ENCODE data around the gene FBXW4.

FBXW4 gene

GRCh38 chr10:101577121-101577871 is 117.7 kb downstream of the FBXW4 start:
- DNase-seq = no peak

- DNase-seq = no peak
Observed at GRCh38 chr10:101576211-101576863, 118.6 kb downstream of the FBXW4 start.

DNA sequence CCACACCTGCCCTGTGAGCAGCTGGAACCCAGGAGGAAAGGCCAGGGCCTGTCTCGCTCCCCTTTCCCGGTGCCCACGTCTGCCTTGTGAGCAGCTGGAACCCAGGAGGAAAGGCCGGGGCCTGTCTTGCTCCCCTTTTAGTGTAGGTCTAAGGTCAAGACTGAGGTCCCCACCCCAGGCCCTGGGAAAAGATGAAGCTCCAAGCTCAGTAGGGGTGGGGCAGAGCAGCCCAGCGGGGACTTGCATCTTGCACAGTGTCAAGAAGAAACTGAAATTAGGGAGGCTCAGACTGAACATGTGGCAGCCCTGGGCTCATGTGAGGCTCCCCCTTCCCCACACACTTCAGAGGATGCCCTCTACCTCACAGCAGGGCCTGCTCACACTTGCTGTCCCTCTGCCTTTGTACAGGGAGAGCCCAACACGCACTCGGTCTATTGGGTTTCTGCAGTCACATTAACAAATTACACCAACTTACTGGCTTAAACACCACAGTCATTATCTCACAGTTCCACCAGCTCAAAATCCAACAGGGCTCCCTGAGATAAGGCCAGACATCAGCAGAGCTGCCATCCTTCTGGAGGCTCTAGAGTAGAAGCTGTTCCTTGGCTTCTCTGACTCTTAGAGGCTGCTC is 119.3 kb downstream of the FBXW4 start:
- DNase-seq = no peak

DNA sequence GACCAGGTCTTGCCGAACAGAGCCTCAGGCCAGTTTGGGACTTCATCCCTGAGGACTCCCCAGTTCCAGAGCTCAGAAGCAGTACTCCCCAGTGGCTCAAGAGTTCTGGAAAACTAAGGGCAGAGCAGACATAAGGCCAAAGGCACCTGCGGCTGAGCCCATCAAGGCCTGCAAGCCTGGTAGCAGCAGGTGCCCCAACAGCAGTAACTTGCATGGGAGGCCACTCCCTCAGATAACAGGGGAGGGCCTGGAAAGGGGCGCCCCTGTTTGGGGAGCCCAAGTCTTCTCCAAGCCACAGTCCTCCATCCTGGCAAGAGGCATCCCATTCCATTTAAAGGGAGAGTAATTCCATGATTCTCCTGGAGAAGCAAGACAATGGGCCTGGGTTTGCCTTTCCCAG is 119.9 kb downstream of the FBXW4 start:
- no peak for DNase-seq

GRCh38 chr10:101573885-101574753 is 120.9 kb downstream of the FBXW4 start:
- DNase-seq = no peak

- no peak for DNase-seq
Observed at GRCh38 chr10:101572785-101573184, 122.2 kb downstream of the FBXW4 start.

GRCh38 chr10:101572126-101572525 is 122.8 kb downstream of the FBXW4 start:
- DNase-seq = no peak

GRCh38 chr10:101571271-101571925 is 123.6 kb downstream of the FBXW4 start:
- no peak for DNase-seq

DNA sequence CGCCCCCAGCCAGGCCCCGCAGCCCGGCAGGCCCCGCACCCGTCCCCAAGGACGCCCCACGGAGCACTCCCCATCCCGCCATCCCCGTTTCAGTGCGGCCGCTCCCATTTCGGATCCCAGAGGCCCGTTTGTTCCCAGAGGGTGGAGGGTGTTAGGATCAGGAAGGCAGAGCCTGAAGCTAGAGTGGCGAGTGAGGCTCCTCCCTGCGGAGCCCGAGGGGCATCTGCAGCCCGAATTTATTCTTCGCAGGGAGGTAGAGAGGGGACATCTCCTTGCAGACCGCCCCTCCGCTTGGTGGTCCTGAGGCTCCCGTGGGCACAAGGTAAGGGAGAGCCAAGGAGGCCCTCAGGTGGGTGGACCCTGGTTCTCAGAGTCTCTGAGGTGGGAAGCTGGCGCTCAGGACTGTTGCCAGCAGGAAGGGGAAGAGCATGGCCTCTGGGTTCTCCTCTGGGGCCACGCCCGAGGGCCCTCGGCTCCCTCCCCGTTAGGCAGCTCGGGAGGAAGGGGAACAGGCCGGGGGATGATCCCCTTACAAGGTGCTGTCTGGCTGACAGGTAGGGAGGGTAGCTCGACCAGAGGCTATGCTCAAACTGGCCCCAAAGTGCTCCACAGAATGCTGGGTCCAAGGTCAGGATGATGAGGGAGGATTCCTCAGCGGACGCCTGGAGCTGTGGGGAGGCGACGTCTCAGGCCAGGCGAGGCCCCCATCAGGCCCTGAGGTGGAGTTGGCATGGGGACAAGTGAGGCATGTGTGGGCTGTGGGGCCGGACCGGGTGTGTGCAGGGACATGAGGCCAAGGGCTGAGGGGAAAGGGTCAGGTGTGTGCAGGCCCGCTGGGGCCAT is 124.3 kb downstream of the FBXW4 start:
- no peak for DNase-seq

DNA sequence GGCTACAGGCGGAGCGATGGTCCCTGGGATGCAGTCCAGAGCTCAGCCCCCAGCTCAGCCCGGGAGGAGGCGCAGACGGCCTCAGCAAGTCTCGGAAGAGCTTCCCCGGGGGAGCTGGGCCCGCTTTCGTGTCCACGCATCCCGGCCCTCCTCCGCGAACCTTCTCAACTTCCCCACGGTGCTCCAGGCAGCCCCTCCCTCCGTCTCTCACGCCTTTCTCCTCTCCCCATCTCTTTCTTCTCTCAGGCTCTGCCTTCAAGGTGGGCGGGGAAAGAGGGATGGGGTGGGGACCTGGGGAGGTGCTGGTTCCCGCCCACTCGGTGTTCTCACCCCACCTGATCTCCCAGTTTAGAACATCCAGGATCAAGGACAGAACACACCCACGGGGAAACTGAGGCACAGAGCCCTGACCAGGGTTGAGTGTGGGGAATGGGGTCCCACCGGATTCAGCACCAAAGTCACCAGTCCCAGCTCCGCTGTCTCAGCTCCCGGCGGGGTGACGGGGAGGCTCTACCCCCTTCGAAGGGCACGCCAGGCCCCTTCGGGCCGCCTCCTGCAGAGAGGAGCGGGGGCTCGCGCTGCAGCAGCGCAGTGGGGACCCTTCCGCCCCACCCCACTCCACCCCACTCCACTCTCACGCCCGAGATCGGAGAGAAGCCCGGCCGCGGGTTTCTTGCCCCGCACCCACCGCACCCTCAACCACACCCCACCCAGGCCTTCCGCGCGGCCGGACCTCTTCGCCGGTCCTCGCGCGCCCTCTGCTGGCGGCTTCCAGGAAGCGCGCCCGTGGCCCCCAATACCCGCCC is 125.1 kb downstream of the FBXW4 start:
- no peak for DNase-seq

GRCh38 chr10:101569323-101569621 is 125.7 kb downstream of the FBXW4 start:
- no peak for DNase-seq

DNA sequence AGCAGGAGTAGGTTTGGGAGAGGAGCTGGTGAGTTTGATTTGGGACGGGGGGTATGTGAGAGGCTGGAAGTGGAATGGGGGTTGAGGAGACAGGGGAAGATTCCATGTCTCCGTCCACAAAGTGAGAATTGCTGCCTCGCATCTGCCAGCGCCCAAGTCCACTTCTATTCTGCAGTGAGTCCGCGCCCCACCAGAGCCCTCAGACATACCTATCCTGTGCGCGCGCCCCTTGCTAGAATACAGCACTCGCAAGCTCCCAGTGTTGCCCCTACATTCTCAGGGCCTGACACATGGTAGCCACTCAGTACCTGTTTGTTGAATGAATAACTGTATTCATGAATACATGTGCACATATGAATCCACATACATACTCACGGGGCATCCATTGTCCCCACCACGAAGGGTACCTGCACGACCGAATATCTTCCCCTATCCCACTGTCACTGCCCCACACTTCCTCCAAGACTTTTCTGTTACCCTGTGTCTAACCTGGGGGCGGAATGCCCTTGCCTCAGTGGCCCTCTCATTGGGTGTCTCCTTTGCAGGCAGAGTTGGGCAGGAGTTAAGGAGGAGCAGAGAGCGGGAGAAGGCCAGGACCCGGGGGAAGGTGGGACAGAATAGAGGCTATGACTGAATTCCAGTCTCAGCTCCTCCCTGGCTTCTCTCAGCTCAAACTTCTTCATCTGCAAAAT is 126.8 kb downstream of the FBXW4 start:
- no peak for DNase-seq

GRCh38 chr10:101567165-101568006 is 127.6 kb downstream of the FBXW4 start:
- no peak for DNase-seq

GRCh38 chr10:101566333-101567164 is 128.4 kb downstream of the FBXW4 start:
- no peak for DNase-seq

- DNase-seq = no peak
Observed at GRCh38 chr10:101565936-101566332, 129.0 kb downstream of the FBXW4 start.

DNA sequence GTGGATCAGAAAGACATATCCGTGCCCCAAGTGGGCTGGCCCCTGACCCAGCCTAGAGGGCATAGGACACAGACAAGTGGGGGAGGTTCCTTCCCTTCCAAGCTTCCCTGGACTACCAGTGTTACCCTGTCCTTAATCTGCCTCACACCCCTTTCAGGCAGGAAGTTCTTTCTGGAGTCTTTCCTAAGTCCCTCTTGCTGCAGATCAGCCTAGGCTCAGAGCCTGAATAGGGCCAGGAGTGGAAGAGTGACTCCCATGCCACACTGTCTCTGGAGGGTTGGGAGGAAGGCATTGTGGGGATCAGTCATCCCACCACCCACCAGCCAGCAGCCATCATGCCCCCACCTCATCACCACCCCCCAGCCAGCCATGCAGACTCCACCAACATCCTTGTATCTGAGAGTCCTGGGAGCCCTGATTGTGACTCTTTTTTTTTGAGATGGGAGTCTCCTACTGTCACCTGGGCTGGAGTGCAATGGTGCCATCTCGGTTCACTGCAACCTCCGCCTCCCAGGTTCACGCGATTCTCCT is 129.5 kb downstream of the FBXW4 start:
- no peak for DNase-seq

DNA sequence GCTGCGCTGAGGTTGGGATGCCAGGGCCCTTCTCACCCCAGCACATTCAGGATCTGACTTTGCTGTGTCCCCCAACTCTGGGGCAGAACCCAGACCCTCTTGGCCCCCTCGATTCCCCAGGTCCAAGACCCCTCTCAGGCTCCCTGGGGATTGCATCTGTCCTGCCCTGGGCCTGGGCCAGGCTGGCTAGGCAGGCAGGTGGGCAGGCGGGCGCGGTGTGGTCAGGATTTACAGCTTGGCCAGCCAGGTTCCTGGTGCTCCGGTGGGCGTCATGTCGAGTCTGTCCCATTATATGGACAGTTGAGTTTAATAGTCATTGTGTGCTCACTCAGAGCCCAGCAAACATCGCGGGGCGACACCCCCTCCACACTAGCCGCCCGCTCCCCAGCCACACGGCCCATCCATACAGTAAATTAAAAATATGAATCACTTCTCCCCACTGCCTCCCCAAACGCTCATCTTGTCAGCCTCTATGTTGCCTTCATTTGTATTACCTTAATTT is 130.4 kb downstream of the FBXW4 start:
- no peak for DNase-seq

- DNase-seq = no peak
Observed at GRCh38 chr10:101563497-101564040, 131.4 kb downstream of the FBXW4 start.
